Parathyroid adenoma (tissue), 2 donors: ENCODE results near the gene LRRTM4.

Experiments used
- H2AFZ ChIP-seq: fragments of 300-600 bp; sonication (generic); one replicate; pipeline ENCODE4 v1.7.0; 2017; ENCODE audit warnings: antibody characterized with exemption, mild to moderate bottlenecking
- H3K27ac ChIP-seq: fragments of 300-600 bp; sonication (generic); one replicate; pipeline ENCODE4 v1.7.0; 2017
- H3K27me3 ChIP-seq: fragments of 300-600 bp; sonication (generic); one replicate; pipeline ENCODE4 v1.7.0; 2017; ENCODE audit warnings: low read length; ENCODE audit not compliant: control insufficient read depth, insufficient read depth
- H3K36me3 ChIP-seq: fragments of 300-600 bp; sonication (generic); one replicate; pipeline ENCODE4 v1.7.0; 2017; ENCODE audit warnings: low read length; ENCODE audit not compliant: control insufficient read depth, insufficient read depth
- H3K4me1 ChIP-seq: fragments of 300-600 bp; sonication (generic); one replicate; pipeline ENCODE4 v1.7.0; 2017; ENCODE audit warnings: control low read depth
- H3K4me2 ChIP-seq: fragments of 300-600 bp; sonication (generic); one replicate; pipeline ENCODE4 v1.7.0; 2017; ENCODE audit warnings: low read length
- H3K4me3 ChIP-seq: fragments of 300-600 bp; sonication (generic); one replicate; pipeline ENCODE4 v1.7.0; 2017; ENCODE audit warnings: low read depth, low read length
- H3K79me2 ChIP-seq: fragments of 300-600 bp; sonication (generic); one replicate; pipeline ENCODE4 v1.7.0; 2017; ENCODE audit warnings: control low read depth
- H3K9ac ChIP-seq: fragments of 300-600 bp; sonication (generic); one replicate; pipeline ENCODE4 v1.7.0; 2017; ENCODE audit warnings: mild to moderate bottlenecking
- H3K9me3 ChIP-seq: fragments of 300-600 bp; sonication (generic); one replicate; pipeline ENCODE4 v1.7.0; 2017; ENCODE audit warnings: low read length; ENCODE audit not compliant: control insufficient read depth
- TF ChIP-seq, protein P1 (sequence below): fragments of 300-600 bp; sonication (generic); IDR thresholded peaks from one replicate; pipeline ENCODE4 v1.7.0; 2017; ENCODE audit warnings: antibody characterized with exemption, mild to moderate bottlenecking
- donor health status: primary hyperparathyroidism.

LRRTM4 gene

DNA sequence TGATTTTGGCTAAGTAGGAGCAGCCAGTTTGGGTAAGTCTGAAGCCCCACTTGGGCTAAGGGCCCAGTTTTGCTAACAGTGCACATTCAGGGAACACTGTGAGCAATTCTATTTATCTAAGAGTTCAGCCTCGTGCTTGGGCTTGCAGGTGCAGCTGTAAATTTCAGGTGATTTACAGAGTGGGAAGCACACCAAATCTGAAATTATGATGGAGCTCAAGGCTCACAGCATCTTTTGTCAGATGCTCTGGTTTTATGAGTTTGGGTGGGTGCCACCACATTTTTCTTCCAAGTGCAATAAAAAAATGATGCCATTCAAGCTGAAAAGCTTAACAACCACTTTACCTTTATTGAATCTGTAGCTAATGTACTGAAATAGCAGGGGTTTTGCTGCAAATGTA lies 671.2 kb downstream of the LRRTM4 start:
- TF ChIP-seq, protein P1, sequence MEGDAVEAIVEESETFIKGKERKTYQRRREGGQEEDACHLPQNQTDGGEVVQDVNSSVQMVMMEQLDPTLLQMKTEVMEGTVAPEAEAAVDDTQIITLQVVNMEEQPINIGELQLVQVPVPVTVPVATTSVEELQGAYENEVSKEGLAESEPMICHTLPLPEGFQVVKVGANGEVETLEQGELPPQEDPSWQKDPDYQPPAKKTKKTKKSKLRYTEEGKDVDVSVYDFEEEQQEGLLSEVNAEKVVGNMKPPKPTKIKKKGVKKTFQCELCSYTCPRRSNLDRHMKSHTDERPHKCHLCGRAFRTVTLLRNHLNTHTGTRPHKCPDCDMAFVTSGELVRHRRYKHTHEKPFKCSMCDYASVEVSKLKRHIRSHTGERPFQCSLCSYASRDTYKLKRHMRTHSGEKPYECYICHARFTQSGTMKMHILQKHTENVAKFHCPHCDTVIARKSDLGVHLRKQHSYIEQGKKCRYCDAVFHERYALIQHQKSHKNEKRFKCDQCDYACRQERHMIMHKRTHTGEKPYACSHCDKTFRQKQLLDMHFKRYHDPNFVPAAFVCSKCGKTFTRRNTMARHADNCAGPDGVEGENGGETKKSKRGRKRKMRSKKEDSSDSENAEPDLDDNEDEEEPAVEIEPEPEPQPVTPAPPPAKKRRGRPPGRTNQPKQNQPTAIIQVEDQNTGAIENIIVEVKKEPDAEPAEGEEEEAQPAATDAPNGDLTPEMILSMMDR = no peak
- H3K4me3 ChIP-seq = no peak overlapping the region
- H3K79me2 ChIP-seq = no peaks in the 10 kb centered on the region
- H3K4me1 ChIP-seq = no peaks in the 10 kb centered on the region
- no peaks in the 10 kb centered on the region for H3K36me3 ChIP-seq
- H3K9ac ChIP-seq = no peak overlapping the region
- H2AFZ ChIP-seq = no peak overlapping the region
- H3K9me3 ChIP-seq = no peaks in the 10 kb centered on the region
- H3K4me2 ChIP-seq = no peak overlapping the region
- H3K27me3 ChIP-seq = no peaks in the 10 kb centered on the region
- H3K27ac ChIP-seq = no peak overlapping the region

- H3K27ac ChIP-seq = no peak overlapping the region
- no peaks in the 10 kb centered on the region for H3K4me1 ChIP-seq
- H3K79me2 ChIP-seq = no peaks in the 10 kb centered on the region
- no peak overlapping the region for H3K4me2 ChIP-seq
- H3K4me3 ChIP-seq = no peak overlapping the region
- H3K27me3 ChIP-seq = no peaks in the 10 kb centered on the region
- H3K9ac ChIP-seq = no peak overlapping the region
- H2AFZ ChIP-seq = no peak overlapping the region
- H3K36me3 ChIP-seq = no peaks in the 10 kb centered on the region
- no peaks in the 10 kb centered on the region for H3K9me3 ChIP-seq
- TF ChIP-seq, protein P1 = no peak
Measured at GRCh38 chr2:76849086-76849485, 673.1 kb downstream of the LRRTM4 start.

DNA sequence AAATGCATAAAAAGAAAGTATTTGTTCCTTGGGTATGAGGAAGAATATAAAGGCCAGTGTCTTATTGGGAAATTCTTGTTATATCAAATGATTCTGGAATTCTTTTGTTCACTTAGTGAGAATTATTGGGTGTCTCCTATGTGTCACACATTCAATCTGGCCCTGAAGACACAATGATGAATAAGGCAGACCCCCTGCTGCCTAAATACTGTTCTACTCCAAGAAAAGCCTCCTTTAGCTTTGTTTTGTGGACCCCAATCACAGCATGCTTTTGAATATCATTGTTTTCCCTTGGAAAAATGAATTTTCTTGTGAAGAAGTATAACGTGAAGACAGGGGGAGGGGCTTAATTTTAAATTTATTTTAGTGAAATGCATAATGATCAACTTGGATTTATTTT lies 682.4 kb downstream of the LRRTM4 start:
- Histone ChIP-seq H3K79me2 (no peaks in the 10 kb centered on the region), H3K4me1 (no peaks in the 10 kb centered on the region), H3K4me3 (no peak overlapping the region), H2AFZ (no peak overlapping the region), H3K4me2 (no peak overlapping the region), H3K27me3 (no peaks in the 10 kb centered on the region), H3K9ac (no peak overlapping the region), H3K36me3 (no peaks in the 10 kb centered on the region), H3K27ac (no peak overlapping the region), H3K9me3 (no peaks in the 10 kb centered on the region)
- TF ChIP-seq, protein P1 = no peak

GRCh38 chr2:76829374-76830234 lies 692.6 kb downstream of the LRRTM4 start:
- no peaks in the 10 kb centered on the region for H3K4me1 ChIP-seq
- H3K9me3 ChIP-seq = no peaks in the 10 kb centered on the region
- H3K36me3 ChIP-seq = no peaks in the 10 kb centered on the region
- H3K9ac ChIP-seq = no peak overlapping the region
- H2AFZ ChIP-seq = no peak overlapping the region
- H3K79me2 ChIP-seq = no peaks in the 10 kb centered on the region
- TF ChIP-seq, protein P1 = no peak
- no peak overlapping the region for H3K4me2 ChIP-seq
- no peak overlapping the region for H3K4me3 ChIP-seq
- H3K27ac ChIP-seq = no peak overlapping the region
- H3K27me3 ChIP-seq = no peaks in the 10 kb centered on the region

DNA sequence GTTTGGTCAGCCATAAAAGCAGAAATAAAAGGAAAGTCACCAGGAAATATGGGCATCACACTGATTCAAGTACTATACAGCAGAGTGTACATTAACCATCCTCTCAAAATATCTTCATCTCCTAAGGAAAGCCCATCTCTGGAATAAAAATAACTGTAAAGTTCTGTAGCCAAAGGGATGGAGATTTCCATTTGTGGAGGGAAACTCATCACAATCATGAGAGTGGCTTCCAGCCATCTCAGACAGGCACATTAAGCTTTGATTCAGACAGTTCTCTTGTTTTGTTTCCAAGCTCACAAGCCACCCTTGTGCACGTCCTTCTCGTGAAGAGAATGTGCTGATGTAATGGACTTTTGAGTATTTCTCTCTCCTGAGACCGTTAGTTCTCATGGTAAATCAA lies 695.5 kb downstream of the LRRTM4 start:
- Histone ChIP-seq H3K4me2 (no peak overlapping the region), H3K27me3 (no peaks in the 10 kb centered on the region), H3K36me3 (no peaks in the 10 kb centered on the region), H3K4me1 (no peaks in the 10 kb centered on the region), H3K9ac (no peak overlapping the region), H3K9me3 (no peaks in the 10 kb centered on the region), H2AFZ (no peak overlapping the region), H3K79me2 (no peaks in the 10 kb centered on the region), H3K27ac (no peak overlapping the region), H3K4me3 (no peak overlapping the region)
- TF ChIP-seq, protein P1 = no peak
